HCT116 (cell line): Measurements from ENCODE around the gene CWC27. TPM values are rescaled to one million over a fixed set of nuclear protein-coding genes. Genes with fewer than 3 reads are reported as not detected.

Experiments used
- ATAC-seq: fragments of 200-7000 bp; cut with Tn5 transposase; 2 replicates; pipeline ENCODE4 v1.9.1; 2020; ENCODE audit warnings: mild to moderate bottlenecking, moderate library complexity
- BruUV-seq: library from RNA; stranded (reverse); fragments of 400-500 nt; replicated peaks from 2 replicates; lab custom pipeline; 2021; lab: Mats Ljungman, UMichigan
- CTCF ChIA-PET: fragments of 300-600 bp; sonication (Branson Sonifier 250); formaldehyde crosslinking; loops from one replicate; lab custom pipeline; 2021; ENCODE audit warnings: antibody characterized with exemption; lab: Charles Lee
- POLR2A ChIA-PET: fragments of 300-600, 350-600 bp; sonication (Branson Sonifier 250); formaldehyde crosslinking; loops from one replicate; lab custom pipeline; 2021; ENCODE audit warnings: antibody characterized with exemption; lab: Charles Lee
- RAD21 ChIA-PET, 2 experiments: fragments of 300-600 bp; sonication (Branson Sonifier 250); formaldehyde crosslinking; loops; one replicate each; lab custom pipeline; 2023; ENCODE audit warnings: low total read pairs in 2 of 2; ENCODE audit not compliant: uncharacterized antibody in 2 of 2, unreplicated experiment in 2 of 2, low non-redundant PET in 1 of 2; lab: Charles Lee
- DNase-seq: peaks from one replicate; pipeline ENCODE4 v3.0.0-alpha.2; 2010; ENCODE audit warnings: low read depth, low spot score
- H2AFZ ChIP-seq: fragments of 200-600 bp; shearing (Covaris generic), sonication (generic); 2 replicates; pipeline ENCODE4 v1.6.1; 2017; ENCODE audit warnings: low read depth, mixed run types, mixed read lengths, antibody characterized with exemption, low read length; ENCODE audit not compliant: poor library complexity, severe bottlenecking
- H3K27ac ChIP-seq: 2 replicates; pipeline ENCODE4 v1.5.1; 2012; ENCODE audit warnings: low read depth, low read length
- H3K27me3 ChIP-seq: fragments of 200-600 bp; sonication (generic); 2 replicates; pipeline ENCODE4 v1.6.1; 2016; ENCODE audit warnings: mixed run types, low read length, mixed read lengths; ENCODE audit not compliant: insufficient read depth
- H3K36me3 ChIP-seq, 2 experiments: fragments of 200-500 bp in 1 of 2; fragments of 200-600 bp in 1 of 2; sonication (Bioruptor generic) in 1 of 2; sonication (generic) in 1 of 2; 2 replicates each; pipeline versions ENCODE4 v1.5.1 to v1.6.1; 2014 to 2016; ENCODE audit warnings: low read length in 2 of 2, inconsistent platforms in 1 of 2, mixed read lengths in 1 of 2, mixed run types in 1 of 2; ENCODE audit not compliant: insufficient read depth in 2 of 2, control insufficient read depth in 1 of 2
- H3K4me1 ChIP-seq, 2 experiments: fragments of 200-600 bp in 1 of 2; sonication (generic) in 1 of 2; 2 replicates each; pipeline versions ENCODE4 v1.5.1 to v1.6.1; 2012 to 2017; ENCODE audit warnings: low read length in 2 of 2, inconsistent platforms in 1 of 2, mild to moderate bottlenecking in 1 of 2, mixed read lengths in 1 of 2, mixed run types in 1 of 2, moderate library complexity in 1 of 2; ENCODE audit not compliant: insufficient read depth in 2 of 2, control insufficient read depth in 1 of 2
- H3K4me2 ChIP-seq: fragments of 200-600 bp; sonication (generic); 2 replicates; pipeline ENCODE4 v1.6.1; 2017; ENCODE audit warnings: mixed run types, low read length, mixed read lengths
- H3K4me3 ChIP-seq, 2 experiments: fragments of 200-600 bp in 1 of 2; sonication (generic) in 1 of 2; replicated peaks in 1 of 2; 2 replicates each; pipeline ENCODE4 v1.5.1; 2011 to 2016; ENCODE audit warnings: low read length in 2 of 2, control low read depth in 1 of 2, low read depth in 1 of 2, mild to moderate bottlenecking in 1 of 2, mixed read lengths in 1 of 2, mixed run types in 1 of 2
- H3K79me2 ChIP-seq: fragments of 200-600 bp; sonication (generic); 2 replicates; pipeline ENCODE4 v1.6.1; 2017; ENCODE audit warnings: mild to moderate bottlenecking, mixed run types, low read length, moderate library complexity, mixed read lengths; ENCODE audit not compliant: insufficient read depth
- H3K9ac ChIP-seq: fragments of 200-600 bp; sonication (generic); 2 replicates; pipeline ENCODE4 v1.6.1; 2016; ENCODE audit warnings: low read length, mixed read lengths
- H3K9me2 ChIP-seq: fragments of 200-600 bp; sonication (generic), shearing (Covaris generic); 2 replicates; pipeline ENCODE4 v1.6.1; 2017; ENCODE audit warnings: mixed run types, mild to moderate bottlenecking, moderate library complexity; ENCODE audit not compliant: insufficient read depth
- H3K9me3 ChIP-seq, 2 experiments: fragments of 200-500 bp in 1 of 2; fragments of 200-600 bp in 1 of 2; sonication (Bioruptor generic) in 1 of 2; sonication (generic) in 1 of 2; 2 replicates each; pipeline ENCODE4 v1.6.1; 2014 to 2017; ENCODE audit warnings: low read length in 2 of 2, mixed read lengths in 2 of 2, inconsistent platforms in 1 of 2, low read depth in 1 of 2, mild to moderate bottlenecking in 1 of 2, mixed run types in 1 of 2, moderate library complexity in 1 of 2; ENCODE audit not compliant: control insufficient read depth in 1 of 2, insufficient read depth in 1 of 2
- H4K20me1 ChIP-seq: fragments of 200-600 bp; sonication (generic), shearing (Covaris generic); 2 replicates; pipeline ENCODE4 v1.6.1; 2017; ENCODE audit warnings: mixed run types, mild to moderate bottlenecking, moderate library complexity; ENCODE audit not compliant: insufficient read depth
- ATF3 ChIP-seq: IDR thresholded peaks from 2 replicates; pipeline ENCODE4 v1.6.1; 2012
- CBX3 ChIP-seq: IDR thresholded peaks from 2 replicates; pipeline ENCODE4 v1.6.1; 2012; ENCODE audit warnings: low read depth
- CEBPB ChIP-seq: IDR thresholded peaks from 2 replicates; pipeline ENCODE4 v1.6.1; 2012; ENCODE audit warnings: low read depth
- CTCF ChIP-seq, 3 experiments: fragments of 200-600 bp in 1 of 3; sonication (generic) in 1 of 3; IDR thresholded peaks in 2 of 3; conservative IDR thresholded peaks in 1 of 3; 2 replicates each; pipeline ENCODE4 v1.5.1; 2012 to 2017; ENCODE audit warnings: low read depth in 2 of 3, low read length in 2 of 3, antibody characterized with exemption in 1 of 3, borderline replicate concordance in 1 of 3, control low read depth in 1 of 3, mild to moderate bottlenecking in 1 of 3, mixed read lengths in 1 of 3, mixed run types in 1 of 3, moderate library complexity in 1 of 3; ENCODE audit not compliant: insufficient read depth in 1 of 3
- EGR1 ChIP-seq: IDR thresholded peaks from 2 replicates; pipeline ENCODE4 v1.6.1; 2012; ENCODE audit warnings: low read depth
- ELF1 ChIP-seq: IDR thresholded peaks from 2 replicates; pipeline ENCODE4 v1.6.1; 2012; ENCODE audit warnings: low read depth, borderline replicate concordance
- EZH2 ChIP-seq: fragments of 200-600 bp; sonication (generic); IDR thresholded peaks from 2 replicates; pipeline ENCODE4 v1.6.1; 2017; ENCODE audit warnings: antibody characterized with exemption, mixed run types
- FOSL1 ChIP-seq: IDR thresholded peaks from 2 replicates; pipeline ENCODE4 v1.6.1; 2012; ENCODE audit warnings: low read depth
- POLR2A ChIP-seq: IDR thresholded peaks from 2 replicates; pipeline ENCODE4 v1.7.0; 2011; ENCODE audit warnings: borderline replicate concordance; ENCODE audit not compliant: insufficient read depth, insufficient read length; ENCODE audit errors: extremely low read depth
- POLR2AphosphoS5 ChIP-seq: IDR thresholded peaks from 2 replicates; pipeline ENCODE4 v1.6.1; 2011; ENCODE audit warnings: mild to moderate bottlenecking, low read depth, low read length, moderate library complexity
- REST ChIP-seq: IDR thresholded peaks from 2 replicates; pipeline ENCODE4 v1.6.1; 2012; ENCODE audit warnings: low read depth
- SP1 ChIP-seq: IDR thresholded peaks from 2 replicates; pipeline ENCODE4 v1.6.1; 2012; ENCODE audit warnings: low read depth
- SRF ChIP-seq: IDR thresholded peaks from 2 replicates; pipeline ENCODE4 v1.6.1; 2012; ENCODE audit warnings: low read depth
- YY1 ChIP-seq: IDR thresholded peaks from 2 replicates; pipeline ENCODE4 v1.6.1; 2011; ENCODE audit warnings: low read length, low read depth, moderate library complexity, mild to moderate bottlenecking; ENCODE audit not compliant: insufficient replicate concordance; ENCODE audit errors: extremely low read depth
- ZNF274 ChIP-seq: fragments of 200-500 bp; sonication (Bioruptor generic); IDR thresholded peaks from 2 replicates; pipeline ENCODE4 v1.6.1; 2014; ENCODE audit warnings: mild to moderate bottlenecking, low read depth, low read length, inconsistent platforms
- intact Hi-C: fragments of 100-400 bp; cut with micrococcal nuclease; formaldehyde crosslinking; loops from 2 replicates; pipeline ENCODE4 v1.10.0; 2022
- total RNA-seq: library from RNA; stranded (reverse); gene quantifications from one replicate; pipeline ENCODE4 v1.2.1, GENCODE V29; 2021; ENCODE audit not compliant: unreplicated experiment

The CWC27 gene
- total RNA-seq, 1 experiment from 2014 or later = 29.1 TPM

- RAD21 ChIA-PET = no interaction called here
- BruUV-seq = no TSS peak
- Histone ChIP-seq H2AFZ (no peak overlapping the region), H3K36me3 (no peaks in the 10 kb centered on the region), H3K79me2 (no peaks in the 10 kb centered on the region), H3K9me3 (no peaks in the 10 kb centered on the region), H3K9me2 (no peaks in the 10 kb centered on the region), H3K27me3 (no peaks in the 10 kb centered on the region), H3K4me2 (no peak overlapping the region), H4K20me1 (no peaks in the 10 kb centered on the region), H3K4me1 (no peaks in the 10 kb centered on the region), H3K27ac (no peak overlapping the region), H3K9ac (no peak overlapping the region), H3K4me3 (no peak overlapping the region)
- CTCF ChIA-PET = no interaction called here
- ATAC-seq (no peak), DNase-seq (no peak)
- POLR2A ChIA-PET = no interaction called here
- no peak for TF ChIP-seq ELF1
- TF ChIP-seq POLR2AphosphoS5 = no peak
- TF ChIP-seq SRF = no peak
- no peak for TF ChIP-seq FOSL1
- TF ChIP-seq ZNF274 = no peak
- TF ChIP-seq REST = no peak
- no peak for TF ChIP-seq EGR1
- intact Hi-C loops = no loop called here
These were observed 204.5 kb downstream of the CWC27 start for GRCh38 chr5:64973215-64973614.

- Histone ChIP-seq H3K27me3 (no peaks in the 10 kb centered on the region), H3K9ac (no peak overlapping the region), H3K79me2 (no peaks in the 10 kb centered on the region), H2AFZ (no peak overlapping the region), H3K9me3 (no peaks in the 10 kb centered on the region), H3K27ac (no peak overlapping the region), H3K4me3 (no peak overlapping the region), H3K4me2 (no peak overlapping the region), H3K4me1 (no peaks in the 10 kb centered on the region), H3K36me3 (no peaks in the 10 kb centered on the region), H4K20me1 (no peaks in the 10 kb centered on the region), H3K9me2 (no peaks in the 10 kb centered on the region)
- DNase-seq (no peak), ATAC-seq (no peak)
- no TSS peak for BruUV-seq
- ChIA-PET POLR2A (no interaction called here), CTCF (no interaction called here), RAD21 (no interaction called here)
- intact Hi-C loops = no loop called here
- TF ChIP-seq ATF3 = no peak
- no peak for TF ChIP-seq CBX3
- no peak for TF ChIP-seq POLR2A
- TF ChIP-seq EZH2 = no peak
- no peak for TF ChIP-seq YY1
- no peak for TF ChIP-seq SP1
- TF ChIP-seq CEBPB = no peak
- no peak for TF ChIP-seq EGR1
- TF ChIP-seq CTCF (IDR thresholded peaks at IDR 0.05 in 2 of 3, conservative IDR thresholded peaks at IDR 0.05 in 1 of 3; ENCODE audit: borderline replicate concordance in 1 of 3, insufficient read depth in 1 of 3, low read depth in 2 of 3, low read length in 2 of 3) = no peak
These were observed 209.0 kb downstream of the CWC27 start for GRCh38 chr5:64977779-64978178.
